GM12865 (cell line): ENCODE measurements around the gene P2RY12.

Experiments used
- DNase-seq: peaks from one replicate; pipeline ENCODE4 v3.0.0; 2010; ENCODE audit warnings: low read depth
- H3K4me3 ChIP-seq: 2 replicates; pipeline ENCODE4 v1.5.1; 2011; ENCODE audit warnings: mild to moderate bottlenecking, low read depth, low read length, control low read depth
- CTCF ChIP-seq: IDR thresholded peaks from 2 replicates; pipeline ENCODE4 v1.5.1; 2011; ENCODE audit warnings: low read length, control low read depth, low read depth, inconsistent platforms; ENCODE audit not compliant: insufficient read depth; ENCODE audit errors: missing control alignments

P2RY12 gene

GRCh38 chr3:151357463-151357850 lies 27.1 kb downstream of the P2RY12 start:
- no peak overlapping the region for H3K4me3 ChIP-seq
- TF ChIP-seq CTCF: no peak
- DNase-seq: no peak

GRCh38 chr3:151356794-151357462 lies 27.6 kb downstream of the P2RY12 start:
- TF ChIP-seq CTCF: no peak
- no peak for DNase-seq
- H3K4me3 ChIP-seq: no peak overlapping the region

DNA sequence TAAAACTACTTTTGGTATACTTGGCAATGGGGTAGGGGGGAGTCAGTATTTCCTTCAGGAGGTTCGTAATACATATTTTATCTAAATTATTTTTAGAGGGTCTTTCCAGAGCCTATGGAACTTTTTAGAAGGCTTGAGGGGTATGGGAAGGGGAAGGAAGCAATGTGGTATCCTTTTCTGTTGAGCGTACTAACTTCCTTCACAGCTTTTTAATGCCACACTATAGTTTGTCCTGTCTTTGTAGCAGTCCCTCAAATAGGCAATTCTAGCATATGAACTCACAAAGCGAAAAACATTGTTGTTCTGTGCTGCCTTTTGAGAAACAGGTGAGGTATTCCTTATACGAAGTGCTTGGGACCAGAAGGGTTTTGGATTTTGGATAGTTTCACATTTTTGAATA lies 32.9 kb downstream of the P2RY12 start:
- no peak overlapping the region for H3K4me3 ChIP-seq
- no peak for DNase-seq
- TF ChIP-seq CTCF: no peak

GRCh38 chr3:151351219-151351618 lies 33.3 kb downstream of the P2RY12 start:
- peak; percentile 30 for DNase-seq
- no peak overlapping the region for H3K4me3 ChIP-seq
- TF ChIP-seq CTCF: no peak

DNA sequence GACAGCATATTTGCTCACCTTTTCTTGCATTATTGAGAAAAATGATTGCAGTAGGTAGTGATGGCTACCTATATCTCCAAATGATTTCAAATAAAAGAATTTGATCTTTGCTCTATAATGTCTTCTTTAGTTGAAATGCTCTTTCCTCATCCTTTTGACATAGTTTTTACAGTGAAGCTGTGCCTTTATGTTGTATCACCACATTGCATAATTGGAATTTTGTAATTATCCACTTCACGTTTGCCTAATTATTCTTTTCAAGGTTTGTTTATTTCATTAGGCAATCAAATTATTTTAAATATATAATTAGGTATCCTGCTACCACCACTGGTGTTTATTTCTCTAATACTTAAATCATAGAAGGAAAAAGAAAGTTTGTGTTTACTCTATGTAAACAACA lies 33.9 kb downstream of the P2RY12 start:
- TF ChIP-seq CTCF: no peak
- DNase-seq: no peak
- no peak overlapping the region for H3K4me3 ChIP-seq

DNA sequence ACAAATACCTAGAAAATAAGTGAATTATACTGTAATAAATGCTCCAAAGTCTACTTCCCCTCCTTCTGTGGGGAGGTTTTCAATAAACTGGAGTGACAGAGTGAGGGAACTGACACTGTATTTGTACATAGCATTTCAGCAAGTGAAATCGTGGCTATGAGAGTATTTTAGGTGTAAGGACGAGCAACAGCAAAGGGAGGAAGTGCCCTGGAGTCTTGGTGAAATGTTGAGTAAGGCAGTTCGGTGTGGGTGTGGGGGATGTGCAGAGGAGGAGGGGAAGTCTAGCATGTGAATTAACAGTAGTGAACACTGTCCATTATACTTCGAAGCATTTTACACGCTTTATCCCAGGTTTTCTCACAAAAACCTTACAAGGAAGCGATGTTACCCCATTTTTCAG lies 37.1 kb downstream of the P2RY12 start:
- no peak for TF ChIP-seq CTCF
- H3K4me3 ChIP-seq: no peak overlapping the region
- DNase-seq: peak; percentile 5

DNA sequence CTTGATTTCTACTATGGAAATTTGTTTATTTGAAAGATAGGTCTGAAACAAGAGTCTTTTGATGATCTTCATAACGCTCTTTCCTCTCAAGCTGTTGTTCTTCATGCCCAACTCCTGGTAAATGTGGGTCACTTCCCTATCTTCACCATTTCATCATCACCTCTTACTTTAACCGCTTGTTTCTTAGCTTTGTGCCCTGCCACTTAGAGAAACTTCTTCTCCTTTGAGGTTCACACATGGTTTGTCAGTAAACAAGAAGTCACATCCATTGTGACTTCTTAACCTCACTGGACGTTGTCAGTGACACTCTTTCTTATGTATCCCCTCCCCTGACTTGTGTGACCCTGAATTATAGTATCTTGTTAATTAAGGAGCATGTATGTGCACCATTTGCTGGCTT lies 38.3 kb downstream of the P2RY12 start:
- DNase-seq: no peak
- no peak overlapping the region for H3K4me3 ChIP-seq
- no peak for TF ChIP-seq CTCF
